Measurements from ENCODE around the gene NLRP8.

DNA sequence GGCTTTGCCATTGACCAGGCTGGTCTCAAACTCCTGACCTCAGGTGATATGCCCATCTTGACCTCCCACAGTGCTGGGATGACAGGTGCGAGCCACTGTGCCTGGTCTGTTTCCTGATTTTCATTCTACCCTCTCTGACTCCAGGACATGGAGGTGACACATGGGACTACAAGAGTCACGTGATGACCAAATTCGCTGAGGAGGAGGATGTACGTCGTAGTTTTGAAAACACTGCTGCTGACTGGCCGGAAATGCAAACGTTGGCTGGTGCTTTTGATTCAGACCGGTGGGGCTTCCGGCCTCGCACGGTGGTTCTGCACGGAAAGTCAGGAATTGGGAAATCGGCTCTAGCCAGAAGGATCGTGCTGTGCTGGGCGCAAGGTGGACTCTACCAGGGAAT, 79.1 kb downstream of the NLRP8 start:
- TF ChIP-seq, protein P1, sequence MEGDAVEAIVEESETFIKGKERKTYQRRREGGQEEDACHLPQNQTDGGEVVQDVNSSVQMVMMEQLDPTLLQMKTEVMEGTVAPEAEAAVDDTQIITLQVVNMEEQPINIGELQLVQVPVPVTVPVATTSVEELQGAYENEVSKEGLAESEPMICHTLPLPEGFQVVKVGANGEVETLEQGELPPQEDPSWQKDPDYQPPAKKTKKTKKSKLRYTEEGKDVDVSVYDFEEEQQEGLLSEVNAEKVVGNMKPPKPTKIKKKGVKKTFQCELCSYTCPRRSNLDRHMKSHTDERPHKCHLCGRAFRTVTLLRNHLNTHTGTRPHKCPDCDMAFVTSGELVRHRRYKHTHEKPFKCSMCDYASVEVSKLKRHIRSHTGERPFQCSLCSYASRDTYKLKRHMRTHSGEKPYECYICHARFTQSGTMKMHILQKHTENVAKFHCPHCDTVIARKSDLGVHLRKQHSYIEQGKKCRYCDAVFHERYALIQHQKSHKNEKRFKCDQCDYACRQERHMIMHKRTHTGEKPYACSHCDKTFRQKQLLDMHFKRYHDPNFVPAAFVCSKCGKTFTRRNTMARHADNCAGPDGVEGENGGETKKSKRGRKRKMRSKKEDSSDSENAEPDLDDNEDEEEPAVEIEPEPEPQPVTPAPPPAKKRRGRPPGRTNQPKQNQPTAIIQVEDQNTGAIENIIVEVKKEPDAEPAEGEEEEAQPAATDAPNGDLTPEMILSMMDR (IDR thresholded peaks at IDR 0.05; ENCODE audit: insufficient read depth, low read length): no peak
- TF ChIP-seq, protein P2, sequence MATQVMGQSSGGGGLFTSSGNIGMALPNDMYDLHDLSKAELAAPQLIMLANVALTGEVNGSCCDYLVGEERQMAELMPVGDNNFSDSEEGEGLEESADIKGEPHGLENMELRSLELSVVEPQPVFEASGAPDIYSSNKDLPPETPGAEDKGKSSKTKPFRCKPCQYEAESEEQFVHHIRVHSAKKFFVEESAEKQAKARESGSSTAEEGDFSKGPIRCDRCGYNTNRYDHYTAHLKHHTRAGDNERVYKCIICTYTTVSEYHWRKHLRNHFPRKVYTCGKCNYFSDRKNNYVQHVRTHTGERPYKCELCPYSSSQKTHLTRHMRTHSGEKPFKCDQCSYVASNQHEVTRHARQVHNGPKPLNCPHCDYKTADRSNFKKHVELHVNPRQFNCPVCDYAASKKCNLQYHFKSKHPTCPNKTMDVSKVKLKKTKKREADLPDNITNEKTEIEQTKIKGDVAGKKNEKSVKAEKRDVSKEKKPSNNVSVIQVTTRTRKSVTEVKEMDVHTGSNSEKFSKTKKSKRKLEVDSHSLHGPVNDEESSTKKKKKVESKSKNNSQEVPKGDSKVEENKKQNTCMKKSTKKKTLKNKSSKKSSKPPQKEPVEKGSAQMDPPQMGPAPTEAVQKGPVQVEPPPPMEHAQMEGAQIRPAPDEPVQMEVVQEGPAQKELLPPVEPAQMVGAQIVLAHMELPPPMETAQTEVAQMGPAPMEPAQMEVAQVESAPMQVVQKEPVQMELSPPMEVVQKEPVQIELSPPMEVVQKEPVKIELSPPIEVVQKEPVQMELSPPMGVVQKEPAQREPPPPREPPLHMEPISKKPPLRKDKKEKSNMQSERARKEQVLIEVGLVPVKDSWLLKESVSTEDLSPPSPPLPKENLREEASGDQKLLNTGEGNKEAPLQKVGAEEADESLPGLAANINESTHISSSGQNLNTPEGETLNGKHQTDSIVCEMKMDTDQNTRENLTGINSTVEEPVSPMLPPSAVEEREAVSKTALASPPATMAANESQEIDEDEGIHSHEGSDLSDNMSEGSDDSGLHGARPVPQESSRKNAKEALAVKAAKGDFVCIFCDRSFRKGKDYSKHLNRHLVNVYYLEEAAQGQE (IDR thresholded peaks at IDR 0.05; ENCODE audit: insufficient replicate concordance, low read depth): no peak
- TF ChIP-seq POLR2AphosphoS5 (IDR thresholded peaks at IDR 0.05; ENCODE audit: low read depth): no peak
